Thyroid gland (tissue), 4 donors: Measurements from ENCODE around the gene CNTNAP1. TPM values are rescaled to one million over a fixed set of nuclear protein-coding genes. Genes with fewer than 3 reads are reported as not detected.
"Not testable (repeated sequence)": the region's sequence is repeated elsewhere in the genome, so short reads cannot be mapped to it uniquely, and the experiment has no call there.

ENCODE experiments used
- DNase-seq, 2 donors: peaks; one replicate each; pipeline ENCODE4 v3.0.0-alpha.2; 2019
- H3K27ac ChIP-seq, 3 donors: fragments of 200-600 bp; sonication (generic); 1 replicate in 2 of 3; 2 replicates in 1 of 3; pipeline ENCODE4 v1.5.1; 2016 to 2019; ENCODE audit warnings: mild to moderate bottlenecking in 1 of 3, moderate library complexity in 1 of 3
- H3K27me3 ChIP-seq: fragments of 200-600 bp; sonication (generic); one replicate; pipeline ENCODE4 v1.5.1; 2019
- H3K36me3 ChIP-seq, 2 donors: fragments of 200-600 bp; sonication (generic); one replicate each; pipeline ENCODE4 v1.5.1; 2016 to 2019
- H3K4me1 ChIP-seq, 2 donors: fragments of 200-600 bp; sonication (generic); one replicate each; pipeline ENCODE4 v1.5.1; 2017 to 2019
- H3K4me3 ChIP-seq, 3 donors: fragments of 200-600 bp; sonication (generic); replicated peaks in 1 of 3; 1 replicate in 2 of 3; 2 replicates in 1 of 3; pipeline ENCODE4 v1.5.1; 2016; ENCODE audit warnings: mild to moderate bottlenecking in 1 of 3
- H3K9me3 ChIP-seq: fragments of 200-600 bp; sonication (generic); one replicate; pipeline ENCODE4 v1.5.1; 2017
- CTCF ChIP-seq, 6 experiments: fragments of 200-600 bp in 3 of 6; fragments of 450-650 bp in 3 of 6; sonication (generic) in 3 of 6; IDR thresholded peaks; one replicate each; pipeline ENCODE4 v1.5.1; 2016 to 2019; ENCODE audit warnings: antibody characterized with exemption in 6 of 6, mild to moderate bottlenecking in 2 of 6, inconsistent platforms in 1 of 6, moderate library complexity in 1 of 6
- POLR2A ChIP-seq, 2 donors: fragments of 450-650 bp; IDR thresholded peaks; one replicate each; pipeline ENCODE4 v1.6.1; 2017; ENCODE audit warnings: antibody characterized with exemption in 2 of 2, mild to moderate bottlenecking in 2 of 2, moderate library complexity in 1 of 2
- WGBS, 2 donors: methylation state at CpG; one replicate each; pipeline ENCODE4 v1.1.5; 2017; 5-methylcytosine and 5-hydroxymethylcytosine counted together
- intact Hi-C: fragments of 100-400 bp; cut with DNase I; formaldehyde crosslinking; loops from one replicate; pipeline ENCODE4 v1.15.1; 2023
- total RNA-seq, 4 donors: library from RNA; depleted of rRNA; stranded (reverse); fragments of >200 nt; gene quantifications; one replicate each; pipeline ENCODE4 v1.2.3, GENCODE V29; 2016

Gene CNTNAP1
- total RNA-seq, 4 donors from 2014 or later = 2.3 to 4.2 (median 2.5) TPM

- no peak for DNase-seq
- H3K4me1 ChIP-seq = no peaks in the 10 kb centered on the region
- WGBS, 2 donors = 96 to 100% methylated on average over 3 of the region's 3 CpGs
- no peaks in the 10 kb centered on the region for H3K27me3 ChIP-seq
- H3K4me3 ChIP-seq = no peak overlapping the region
- H3K27ac ChIP-seq = no peak overlapping the region
- peaks cover 95% of the 10 kb centered on the region in 2 donors for H3K36me3 ChIP-seq
- no peak for TF ChIP-seq CTCF (IDR thresholded peaks at IDR 0.05)
- no peak for TF ChIP-seq POLR2A (IDR thresholded peaks at IDR 0.05)
- no peaks in the 10 kb centered on the region for H3K9me3 ChIP-seq
- intact Hi-C loops = no loop called here
These were observed 26.3 kb downstream of the CNTNAP1 start for GRCh38 chr17:42708588-42708987.

- H3K4me3 ChIP-seq = no peak overlapping the region
- TF ChIP-seq POLR2A (IDR thresholded peaks at IDR 0.05) (no peak), CTCF (IDR thresholded peaks at IDR 0.05) (no peak)
- whole genome bisulfite sequencing, 2 donors = 44 to 86% methylated on average over 1 to 2 of the region's 2 CpGs
- no peaks in the 10 kb centered on the region for H3K27me3 ChIP-seq
- H3K9me3 ChIP-seq = no peaks in the 10 kb centered on the region
- H3K36me3 ChIP-seq = peaks cover 92 to 93% of the 10 kb centered on the region in 2 donors
- no peak overlapping the region for H3K27ac ChIP-seq
- intact Hi-C loops = no loop called here
- H3K4me1 ChIP-seq = no peaks in the 10 kb centered on the region
- no peak for DNase-seq
These were observed 27.2 kb downstream of the CNTNAP1 start for GRCh38 chr17:42709561-42709960.

GRCh38 chr17:42720996-42721583 lies 38.8 kb downstream of the CNTNAP1 start:
- Histone ChIP-seq H3K36me3 (peaks cover 47 to 67% of the 10 kb centered on the region in 2 donors), H3K27me3 (no peaks in the 10 kb centered on the region), H3K27ac (no peak overlapping the region), H3K4me1 (no peaks in the 10 kb centered on the region), H3K4me3 (no peak overlapping the region), H3K9me3 (no peaks in the 10 kb centered on the region)
- WGBS, 2 donors = 13 to 17% methylated on average over 2 of the region's 2 CpGs
- DNase-seq = no peak
- TF ChIP-seq CTCF (IDR thresholded peaks at IDR 0.05) = peak in 5 of 6 experiments; percentile 46 to 73 (median 68)
- no peak for TF ChIP-seq POLR2A (IDR thresholded peaks at IDR 0.05)
- intact Hi-C loops = loop anchor here (5.0 kb wide), 1 partner anchor 41 kb away; the partner anchor contains the start of gene RAMP2

GRCh38 chr17:42723636-42724035 lies 41.3 kb downstream of the CNTNAP1 start:
- 96 to 99% methylated on average over 3 of the region's 3 CpGs for WGBS, 2 donors
- intact Hi-C loops = loop anchor here (5.0 kb wide), 1 partner anchor 39 kb away; the partner anchor contains the start of gene RAMP2
- peaks cover 44 to 71% of the 10 kb centered on the region in 2 donors for H3K36me3 ChIP-seq

GRCh38 chr17:42725143-42725542 lies 42.8 kb downstream of the CNTNAP1 start:
- no peak for DNase-seq
- Histone ChIP-seq H3K4me3 (no peak overlapping the region), H3K27me3 (no peaks in the 10 kb centered on the region), H3K36me3 (peaks cover 34 to 67% of the 10 kb centered on the region in 2 donors), H3K9me3 (no peaks in the 10 kb centered on the region), H3K27ac (no peak overlapping the region), H3K4me1 (no peaks in the 10 kb centered on the region)
- intact Hi-C loops = no loop called here
- WGBS, 2 donors = 95 to 99% methylated on average over 6 of the region's 6 CpGs
- TF ChIP-seq POLR2A (IDR thresholded peaks at IDR 0.05) = no peak

More at GRCh38 chr17:42723636-42724035, 41.3 kb downstream of the CNTNAP1 start:
- Histone ChIP-seq H3K27ac (no peak overlapping the region), H3K4me1 (no peaks in the 10 kb centered on the region), H3K9me3 (no peaks in the 10 kb centered on the region), H3K27me3 (no peaks in the 10 kb centered on the region), H3K4me3 (no peak overlapping the region)
- DNase-seq = no peak
- TF ChIP-seq POLR2A (IDR thresholded peaks at IDR 0.05) = no peak

GRCh38 chr17:42740699-42741098 lies 58.4 kb downstream of the CNTNAP1 start:
- H3K9me3 ChIP-seq = no peaks in the 10 kb centered on the region
- peaks cover 10 to 29% of the 10 kb centered on the region in 2 donors for H3K4me1 ChIP-seq
- no peaks in the 10 kb centered on the region for H3K36me3 ChIP-seq
- no peak overlapping the region for H3K4me3 ChIP-seq
- WGBS, 2 donors = 68 to 81% methylated on average over 1 of the region's 1 CpG
- intact Hi-C loops = no loop called here
- DNase-seq = no peak
- no peak for TF ChIP-seq POLR2A (IDR thresholded peaks at IDR 0.05)
- no peak for TF ChIP-seq CTCF (IDR thresholded peaks at IDR 0.05)
- no peaks in the 10 kb centered on the region for H3K27me3 ChIP-seq
- H3K27ac ChIP-seq = no peak overlapping the region

- 63 to 70% methylated on average over 11 of the region's 11 CpGs for WGBS, 2 donors
- H3K9me3 ChIP-seq, H3K27me3 ChIP-seq, H3K4me3 ChIP-seq, H3K36me3 ChIP-seq, intact Hi-C loops: not testable (repeated sequence)
- Histone ChIP-seq H3K27ac (peak overlapping the region in 1 of 3 donors; percentile 93), H3K4me1 (peaks cover 10 to 24% of the 10 kb centered on the region in 2 donors)
- peak; percentile 30 to 33 for DNase-seq
These were observed 60.6 kb downstream of the CNTNAP1 start for GRCh38 chr17:42742916-42743315.
